ENCODE data around the gene VENTX. TPM values are rescaled to one million over a fixed set of nuclear protein-coding genes. Genes with fewer than 3 reads are reported as not detected.
A peak's percentile ranks its signal among the peaks of the same experiment; 100 is the strongest.

The VENTX gene
- total RNA-seq, 4 donors from 2014 or later = 0.46 to 2.5 (median 2.0) TPM

GRCh38 chr10:133238466-133238804 is 780 bp downstream of the VENTX start:
- DNase-seq (ENCODE audit: extremely low spot score) = no peak
- intact Hi-C loops (cut with DNase I) = no loop called here
- Histone ChIP-seq H3K36me3 (no peaks in the 10 kb centered on the region), H3K4me3 (no peak overlapping the region), H3K4me1 (peaks cover 6 to 35% (median 31%) of the 10 kb centered on the region in 4 donors), H3K27ac (replicated peaks in 1 of 4) (no peak overlapping the region), H3K9me3 (no peaks in the 10 kb centered on the region), H3K27me3 (peaks cover 0 to 98% (median 31%) of the 10 kb centered on the region in 4 donors)
- TF ChIP-seq EP300 (IDR thresholded peaks at IDR 0.05) = no peak
- WGBS = 35% methylated on average over 5 of the region's 15 CpGs

- H3K27me3 ChIP-seq = peaks cover 0 to 99% (median 31%) of the 10 kb centered on the region in 4 donors
- 91% methylated on average over 14 of the region's 15 CpGs for WGBS
- H3K4me1 ChIP-seq = peaks cover 6 to 35% (median 31%) of the 10 kb centered on the region in 4 donors
- intact Hi-C loops (cut with DNase I) = no loop called here
- no peak overlapping the region for H3K4me3 ChIP-seq
- no peaks in the 10 kb centered on the region for H3K36me3 ChIP-seq
- TF ChIP-seq EP300 (IDR thresholded peaks at IDR 0.05) = no peak
- TF ChIP-seq POLR2AphosphoS5 (IDR thresholded peaks at IDR 0.05) = no peak
- TF ChIP-seq POLR2A (IDR thresholded peaks at IDR 0.05; ENCODE audit: low read depth) = no peak
- no peak for TF ChIP-seq CTCF (IDR thresholded peaks at IDR 0.05)
- no peak overlapping the region for H3K27ac ChIP-seq (replicated peaks in 1 of 4)
- DNase-seq (ENCODE audit: extremely low spot score) = no peak
- H3K9me3 ChIP-seq = no peaks in the 10 kb centered on the region
These were observed 2.3 kb downstream of the VENTX start for GRCh38 chr10:133239990-133240389.

GRCh38 chr10:133241501-133242205 is 4.0 kb downstream of the VENTX start:
- peaks cover 0 to 99% (median 19%) of the 10 kb centered on the region in 4 donors for H3K27me3 ChIP-seq

GRCh38 chr10:133242611-133243356 is 5.1 kb downstream of the VENTX start:
- WGBS = 76% methylated on average over 26 of the region's 27 CpGs
- H3K9me3 ChIP-seq = no peaks in the 10 kb centered on the region
- DNase-seq (ENCODE audit: extremely low spot score) = no peak
- no peak for TF ChIP-seq EP300 (IDR thresholded peaks at IDR 0.05)
- TF ChIP-seq CTCF (IDR thresholded peaks at IDR 0.05) = no peak
- no peak for TF ChIP-seq POLR2A (IDR thresholded peaks at IDR 0.05; ENCODE audit: low read depth)
- no peak for TF ChIP-seq POLR2AphosphoS5 (IDR thresholded peaks at IDR 0.05)
- intact Hi-C loops (cut with DNase I) = no loop called here
- H3K27me3 ChIP-seq = peaks cover 0 to 99% (median 15%) of the 10 kb centered on the region in 4 donors
- peaks cover 0 to 8% (median 4%) of the 10 kb centered on the region in 4 donors for H3K4me1 ChIP-seq
- H3K36me3 ChIP-seq = no peaks in the 10 kb centered on the region
- no peak overlapping the region for H3K4me3 ChIP-seq
- H3K27ac ChIP-seq (replicated peaks in 1 of 4) = no peak overlapping the region

More at GRCh38 chr10:133241501-133242205, 4.0 kb downstream of the VENTX start:
- peaks cover 6 to 19% (median 15%) of the 10 kb centered on the region in 4 donors for H3K4me1 ChIP-seq
- no peak for TF ChIP-seq CTCF (IDR thresholded peaks at IDR 0.05)
- no peak for TF ChIP-seq EP300 (IDR thresholded peaks at IDR 0.05)
- no peak for TF ChIP-seq POLR2AphosphoS5 (IDR thresholded peaks at IDR 0.05)
- no peak for TF ChIP-seq POLR2A (IDR thresholded peaks at IDR 0.05; ENCODE audit: low read depth)
- intact Hi-C loops (cut with DNase I) = no loop called here
- H3K9me3 ChIP-seq = no peaks in the 10 kb centered on the region
- 64% methylated on average over 10 of the region's 25 CpGs for WGBS
- peak overlapping the region in 1 of 4 donors; percentile 32 for H3K4me3 ChIP-seq
- H3K36me3 ChIP-seq = no peaks in the 10 kb centered on the region
- DNase-seq (ENCODE audit: extremely low spot score) = no peak
- no peak overlapping the region for H3K27ac ChIP-seq (replicated peaks in 1 of 4)

- DNase-seq (ENCODE audit: extremely low spot score) = no peak
- H3K27ac ChIP-seq (replicated peaks in 1 of 4) = no peak overlapping the region
- H3K36me3 ChIP-seq = no peaks in the 10 kb centered on the region
- H3K4me1 ChIP-seq = no peaks in the 10 kb centered on the region
- H3K27me3 ChIP-seq = peaks cover 0 to 99% (median 8%) of the 10 kb centered on the region in 4 donors
- TF ChIP-seq EP300 (IDR thresholded peaks at IDR 0.05) (no peak), CTCF (IDR thresholded peaks at IDR 0.05) (no peak), POLR2AphosphoS5 (IDR thresholded peaks at IDR 0.05) (no peak), POLR2A (IDR thresholded peaks at IDR 0.05; ENCODE audit: low read depth) (no peak)
- 68% methylated on average over 14 of the region's 14 CpGs for WGBS
- H3K9me3 ChIP-seq = no peaks in the 10 kb centered on the region
- intact Hi-C loops (cut with DNase I) = no loop called here
- H3K4me3 ChIP-seq = no peak overlapping the region
These were observed 5.9 kb downstream of the VENTX start for GRCh38 chr10:133243593-133243992.
